Liver (tissue), 3 donors: ENCODE data around the gene SPECC1.

Source experiments
- ATF3 ChIP-seq: IDR thresholded peaks from 2 replicates; pipeline ENCODE4 v1.6.1; 2016; ENCODE audit warnings: antibody characterized with exemption
- CTCF ChIP-seq: fragments of 150-350 bp; IDR thresholded peaks from 2 replicates; pipeline ENCODE4 v1.5.1; 2017; ENCODE audit warnings: improper control_type of control experiment, low read depth, low read length; ENCODE audit not compliant: missing input control
- TAF1 ChIP-seq: conservative IDR thresholded peaks from 2 replicates; pipeline ENCODE4 v1.6.1; 2016; ENCODE audit warnings: antibody characterized with exemption, mild to moderate bottlenecking
- donor health status: healthy.
- donor health status: healthy.

GRCh38 chr17:20218272-20218671 is 209.1 kb downstream of the SPECC1 start:
- TF ChIP-seq CTCF, result no peak
- no peak for TF ChIP-seq ATF3
- TF ChIP-seq TAF1, result no peak
